PC-9 (cell line): Measurements from ENCODE around the gene CLASP1. TPM values are rescaled to one million over a fixed set of nuclear protein-coding genes. Genes with fewer than 3 reads are reported as not detected.

Experiments used
- BruUV-seq: library from RNA; stranded (reverse); fragments of 400-500 nt; replicated peaks from 2 replicates; lab custom pipeline; 2021; lab: Mats Ljungman, UMichigan
- CTCF ChIA-PET: fragments of 300-600 bp; sonication (Branson Sonifier 250); formaldehyde crosslinking; loops from one replicate; lab custom pipeline; 2022; ENCODE audit warnings: antibody characterized with exemption; lab: Charles Lee
- POLR2A ChIA-PET: fragments of 300-600 bp; sonication (Branson Sonifier 250); formaldehyde crosslinking; loops from one replicate; lab custom pipeline; 2022; ENCODE audit warnings: antibody characterized with exemption; ENCODE audit not compliant: unreplicated experiment; lab: Charles Lee
- DNase-seq, 2 experiments: peaks; one replicate each; pipeline versions ENCODE4 v3.0.0 to v3.0.0-alpha.2; 2015 to 2022; ENCODE audit warnings: mixed read lengths in 1 of 2
- H2AFZ ChIP-seq: fragments of 200-600 bp; sonication (generic); 2 replicates; pipeline ENCODE4 v1.8.1; 2017; ENCODE audit warnings: antibody characterized with exemption
- H3F3A ChIP-seq: fragments of 200-600 bp; sonication (generic); 2 replicates; pipeline ENCODE4 v1.8.1; 2017; ENCODE audit warnings: antibody characterized with exemption, mild to moderate bottlenecking, low read depth; ENCODE audit not compliant: insufficient read depth
- H3K27ac ChIP-seq: fragments of 200-600 bp; sonication (generic); 2 replicates; pipeline ENCODE4 v1.6.1; 2016; ENCODE audit warnings: mixed run types
- H3K27me3 ChIP-seq: fragments of 200-600 bp; sonication (generic); 2 replicates; pipeline ENCODE4 v1.6.1; 2016; ENCODE audit warnings: low read depth, mixed run types; ENCODE audit not compliant: insufficient read depth
- H3K36me3 ChIP-seq: fragments of 200-600 bp; sonication (generic); 2 replicates; pipeline ENCODE4 v1.6.1; 2016; ENCODE audit warnings: low read depth, mixed run types
- H3K4me1 ChIP-seq: fragments of 200-600 bp; sonication (generic); replicated peaks from 2 replicates; pipeline ENCODE4 v1.6.1; 2016; ENCODE audit warnings: mixed run types; ENCODE audit not compliant: insufficient read depth
- H3K4me2 ChIP-seq: fragments of 200-600 bp; sonication (generic); 2 replicates; pipeline ENCODE4 v1.6.1; 2017; ENCODE audit warnings: mixed run types
- H3K4me3 ChIP-seq: fragments of 200-600 bp; sonication (generic); 2 replicates; pipeline ENCODE4 v1.6.1; 2016; ENCODE audit warnings: mixed run types
- H3K79me2 ChIP-seq: fragments of 200-600 bp; sonication (generic); 2 replicates; pipeline ENCODE4 v1.6.1; 2017; ENCODE audit warnings: low read depth, mixed run types
- H3K9me2 ChIP-seq: fragments of 200-600 bp; sonication (generic); 2 replicates; pipeline ENCODE4 v1.8.1; 2017; ENCODE audit warnings: mild to moderate bottlenecking; ENCODE audit not compliant: insufficient read depth
- H3K9me3 ChIP-seq: fragments of 200-600 bp; sonication (generic); 2 replicates; pipeline ENCODE4 v1.8.1; 2016; ENCODE audit warnings: low read depth; ENCODE audit not compliant: insufficient read depth
- H4K20me1 ChIP-seq: fragments of 200-600 bp; sonication (generic); 2 replicates; pipeline ENCODE4 v1.8.1; 2017; ENCODE audit not compliant: insufficient read depth
- CTCF ChIP-seq: fragments of 200-600 bp; sonication (generic); conservative IDR thresholded peaks from 2 replicates; pipeline ENCODE4 v1.6.1; 2017; ENCODE audit warnings: mixed run types, antibody characterized with exemption, mild to moderate bottlenecking, moderate library complexity
- EZH2 ChIP-seq: fragments of 200-600 bp; sonication (generic); IDR thresholded peaks from 2 replicates; pipeline ENCODE4 v1.8.0; 2017; ENCODE audit warnings: antibody characterized with exemption, low read depth
- intact Hi-C: fragments of 100-400 bp; cut with micrococcal nuclease; formaldehyde crosslinking; loops from one replicate; pipeline ENCODE4 v1.10.0; 2022; ENCODE audit not compliant: unreplicated experiment
- total RNA-seq: library from RNA; stranded (reverse); gene quantifications from 2 replicates; pipeline ENCODE4 v1.2.3, GENCODE V29; 2021

Gene CLASP1
- total RNA-seq, 1 experiment from 2014 or later, result 61.8 TPM

DNA sequence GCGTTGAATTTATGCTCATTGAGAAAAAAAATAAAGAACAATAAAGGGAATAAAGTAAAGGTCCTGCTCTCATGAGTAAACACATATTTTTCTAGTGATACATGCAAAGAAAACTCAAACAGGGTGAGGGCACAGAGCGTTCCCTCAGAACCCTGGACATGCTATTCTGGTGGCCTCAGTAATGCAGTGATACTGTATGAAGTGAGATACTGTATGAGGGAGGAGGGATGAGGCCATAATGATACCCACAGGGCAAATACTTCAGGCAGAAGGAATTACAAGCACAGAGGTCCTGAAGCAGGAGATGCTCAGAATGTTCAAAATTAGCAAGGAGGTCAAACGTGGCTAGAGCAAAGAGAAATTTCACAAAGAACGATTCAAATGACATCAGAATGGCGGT, 147.0 kb downstream of the CLASP1 start:
- no peak overlapping the region for H2AFZ ChIP-seq
- CTCF ChIA-PET, result interaction anchor here (0.6 kb wide), 1 partner anchor 301 kb away, joined by 3 read pairs; no protein-coding TSS in a partner anchor
- no peak for TF ChIP-seq EZH2
- TF ChIP-seq CTCF, result no peak
- H3K27ac ChIP-seq, result no peak overlapping the region
- no TSS peak for BruUV-seq
- H3K4me3 ChIP-seq, result no peak overlapping the region
- POLR2A ChIA-PET, result no interaction called here
- no peak overlapping the region for H3K4me2 ChIP-seq
- no peaks in the 10 kb centered on the region for H3K9me2 ChIP-seq
- no peaks in the 10 kb centered on the region for H3K9me3 ChIP-seq
- H4K20me1 ChIP-seq, result peaks cover 5% of the 10 kb centered on the region; the same call in 1 of the 2 replicates
- intact Hi-C loops, result loop anchor here (2.0 kb wide), 1 partner anchor 27 kb away; no protein-coding TSS in a partner anchor
- H3K27me3 ChIP-seq, result no peaks in the 10 kb centered on the region
- H3K79me2 ChIP-seq, result peaks cover 8% of the 10 kb centered on the region; the same call in 1 of the 2 replicates
- H3K4me1 ChIP-seq, result 0 out of 2 replicates have a peak, but pooled peaks cover 9% of the 10 kb centered on the region
- no peak for DNase-seq
- H3K36me3 ChIP-seq, result peaks cover 20% of the 10 kb centered on the region; the same call in 1 of the 2 replicates
- peaks cover 6% of the 10 kb centered on the region; the same call in 1 of the 2 replicates for H3F3A ChIP-seq

GRCh38 chr2:121501554-121501953, 147.7 kb downstream of the CLASP1 start:
- 0 out of 2 replicates have a peak overlapping the region, but pooled peaks have one; percentile 7 for H3K27ac ChIP-seq
- no peak overlapping the region for H3K4me3 ChIP-seq
- no peak for DNase-seq
- peaks cover 5% of the 10 kb centered on the region; the same call in 1 of the 2 replicates for H4K20me1 ChIP-seq
- ChIA-PET POLR2A (interaction anchor here (0.6 to 0.7 kb wide), 2 partner anchors 198 to 238 kb away, joined by 3 to 4 read pairs; no protein-coding TSS in a partner anchor), CTCF (interaction anchor here (0.6 kb wide), 1 partner anchor 302 kb away, joined by 3 read pairs; no protein-coding TSS in a partner anchor)
- H3F3A ChIP-seq, result peaks cover 6% of the 10 kb centered on the region; the same call in 1 of the 2 replicates
- TF ChIP-seq EZH2 (no peak), CTCF (no peak)
- H3K36me3 ChIP-seq, result peaks cover 20% of the 10 kb centered on the region; the same call in 1 of the 2 replicates
- no peaks in the 10 kb centered on the region for H3K27me3 ChIP-seq
- H3K79me2 ChIP-seq, result 0 out of 2 replicates have a peak, but pooled peaks cover 5% of the 10 kb centered on the region
- H3K4me2 ChIP-seq, result no peak overlapping the region
- H3K4me1 ChIP-seq, result 0 out of 2 replicates have a peak, but pooled peaks cover 9% of the 10 kb centered on the region
- H3K9me3 ChIP-seq, result no peaks in the 10 kb centered on the region
- H2AFZ ChIP-seq, result no peak overlapping the region
- BruUV-seq, result no TSS peak
- H3K9me2 ChIP-seq, result no peaks in the 10 kb centered on the region
- intact Hi-C loops, result no loop called here

DNA sequence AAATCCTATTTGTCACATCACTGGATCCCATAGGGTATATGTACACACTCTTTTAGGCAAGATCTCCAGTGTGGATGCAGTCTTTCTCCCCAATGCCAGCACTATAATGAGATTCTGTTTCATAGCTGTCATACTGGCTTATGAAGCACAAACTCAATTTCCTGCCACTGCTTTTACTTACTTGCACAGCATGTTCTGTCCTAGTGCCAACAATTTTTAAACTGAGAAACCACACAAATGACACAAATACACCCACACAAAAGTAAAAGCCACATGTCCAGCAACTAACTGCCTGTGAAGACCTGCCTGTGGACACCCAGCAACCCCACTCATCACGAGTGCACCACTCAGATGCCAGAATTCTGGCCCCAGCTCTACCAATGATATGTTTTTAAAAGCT, 148.2 kb downstream of the CLASP1 start:
- H4K20me1 ChIP-seq, result peaks cover 5% of the 10 kb centered on the region; the same call in 1 of the 2 replicates
- H3K36me3 ChIP-seq, result peaks cover 20% of the 10 kb centered on the region; the same call in 1 of the 2 replicates
- DNase-seq, result no peak
- TF ChIP-seq EZH2, result no peak
- 0 out of 2 replicates have a peak, but pooled peaks cover 9% of the 10 kb centered on the region for H3K4me1 ChIP-seq
- H3K27ac ChIP-seq, result no peak overlapping the region
- no peaks in the 10 kb centered on the region for H3K9me3 ChIP-seq
- POLR2A ChIA-PET, result interaction anchor here (0.6 kb wide), 1 partner anchor 198 kb away, joined by 4 read pairs; no protein-coding TSS in a partner anchor
- CTCF ChIA-PET, result no interaction called here
- no TSS peak for BruUV-seq
- 0 out of 2 replicates have a peak, but pooled peaks cover under 1% of the 10 kb centered on the region for H3K79me2 ChIP-seq
- H2AFZ ChIP-seq, result no peak overlapping the region
- H3K4me3 ChIP-seq, result no peak overlapping the region
- no peaks in the 10 kb centered on the region for H3K9me2 ChIP-seq
- peaks cover 6% of the 10 kb centered on the region; the same call in 1 of the 2 replicates for H3F3A ChIP-seq
- no peak overlapping the region for H3K4me2 ChIP-seq
- no peaks in the 10 kb centered on the region for H3K27me3 ChIP-seq
- intact Hi-C loops, result no loop called here
